GM19397 (cell line): ENCODE results near the gene ITM2C.
A peak's percentile ranks its signal among the peaks of the same experiment; 100 is the strongest.

Experiments
- ATAC-seq: cut with Tn5 transposase; IDR thresholded peaks from one replicate; pipeline ENCODE4 v1.9.1; 2021; ENCODE audit warnings: mild to moderate bottlenecking, moderate library complexity; ENCODE audit not compliant: unreplicated experiment

The ITM2C gene

GRCh38 chr2:230922951-230923717 is 58.4 kb downstream of the ITM2C start:
- no peak for ATAC-seq

- no peak for ATAC-seq
These were observed 59.3 kb downstream of the ITM2C start for GRCh38 chr2:230924092-230924469.

GRCh38 chr2:230924470-230925341 is 60.0 kb downstream of the ITM2C start, which contains the start of gene GPR55:
Gene GPR55, minus strand, starts transcription at chr2:230925242. Its CDS starts 14,280 bp downstream, at chr2:230910962.
- ATAC-seq = peak; percentile 39

GRCh38 chr2:230925443-230925878 is 60.7 kb downstream of the ITM2C start:
- ATAC-seq = peak; percentile 16

GRCh38 chr2:230925879-230926765 is 61.4 kb downstream of the ITM2C start:
- peak; percentile 38 for ATAC-seq

GRCh38 chr2:230927711-230928341 is 63.1 kb downstream of the ITM2C start:
- no peak for ATAC-seq
